NCI-H1105 (cell line): ENCODE data around the gene TRIM9.
A peak's percentile ranks its signal among the peaks of the same experiment; 100 is the strongest.
"Not testable (repeated sequence)": the region's sequence is repeated elsewhere in the genome, so short reads cannot be mapped to it uniquely, and the experiment has no call there.

Experiments
- DNase-seq: peaks from one replicate; lab custom pipeline; 2025; lab: John Stamatoyannopoulos, UW

TRIM9 gene

GRCh38 chr14:51004352-51004800, 90.5 kb downstream of the TRIM9 start:
- no peak for DNase-seq

- DNase-seq: peak; percentile 7
Measured at GRCh38 chr14:51002406-51002999, 92.4 kb downstream of the TRIM9 start.

GRCh38 chr14:51000566-51000965, 94.3 kb downstream of the TRIM9 start:
- DNase-seq: no peak

- no peak for DNase-seq
Measured at GRCh38 chr14:50999726-51000125, 95.2 kb downstream of the TRIM9 start.

- no peak for DNase-seq
Measured at GRCh38 chr14:50998612-50999011, 96.3 kb downstream of the TRIM9 start.

GRCh38 chr14:50997712-50998111, 97.2 kb downstream of the TRIM9 start:
- DNase-seq: no peak

- not testable (repeated sequence) for DNase-seq
Measured at GRCh38 chr14:50994158-50994557, 100.7 kb downstream of the TRIM9 start.

GRCh38 chr14:50985859-50986331, 109.0 kb downstream of the TRIM9 start:
- DNase-seq: no peak

GRCh38 chr14:50985124-50985858, 109.6 kb downstream of the TRIM9 start:
- no peak for DNase-seq

- no peak for DNase-seq
Measured at GRCh38 chr14:50984036-50984710, 110.7 kb downstream of the TRIM9 start.

GRCh38 chr14:50979941-50980850, 114.7 kb downstream of the TRIM9 start:
- no peak for DNase-seq

GRCh38 chr14:50978888-50979287, 116.0 kb downstream of the TRIM9 start:
- no peak for DNase-seq

- DNase-seq: no peak
Measured at GRCh38 chr14:50978529-50978871, 116.4 kb downstream of the TRIM9 start.

- DNase-seq: no peak
Measured at GRCh38 chr14:50977863-50978528, 116.9 kb downstream of the TRIM9 start.

GRCh38 chr14:50974118-50974517, 120.8 kb downstream of the TRIM9 start:
- no peak for DNase-seq

- DNase-seq: no peak
Measured at GRCh38 chr14:50972734-50973133, 122.2 kb downstream of the TRIM9 start.

GRCh38 chr14:50970886-50971781, 123.8 kb downstream of the TRIM9 start:
- DNase-seq: peak; percentile 10

GRCh38 chr14:50967790-50968189, 127.1 kb downstream of the TRIM9 start:
- DNase-seq: no peak

GRCh38 chr14:50967103-50967502, 127.8 kb downstream of the TRIM9 start:
- no peak for DNase-seq

GRCh38 chr14:50964683-50965390, 130.1 kb downstream of the TRIM9 start:
- no peak for DNase-seq
